Effector memory CD8-positive, alpha-beta T cell (primary cell): ENCODE measurements around the gene IFITM10.

ENCODE experiments used
- ATAC-seq: fragments of 150-1000 bp; cut with Tn5 transposase; replicated peaks from 2 replicates; pipeline ENCODE4 v1.10.0; 2021; ENCODE audit warnings: mild to moderate bottlenecking, moderate library complexity
- DNase-seq, 3 experiments: peaks; one replicate each; pipeline ENCODE4 v3.0.0; 2021
- H3K27ac Mint-ChIP-seq, 2 donors: one replicate each; pipeline ENCODE4 v1.8.0; 2022; ENCODE audit warnings: mild to moderate bottlenecking in 2 of 2, mixed read lengths in 2 of 2, moderate library complexity in 2 of 2
- H3K27me3 Mint-ChIP-seq, 2 donors: one replicate each; pipeline ENCODE4 v1.8.0; 2022; ENCODE audit warnings: mixed read lengths in 2 of 2
- H3K36me3 Mint-ChIP-seq: one replicate; pipeline ENCODE4 v1.8.0; 2022; ENCODE audit warnings: mild to moderate bottlenecking, moderate library complexity, mixed read lengths; ENCODE audit not compliant: insufficient read depth
- H3K4me1 Mint-ChIP-seq, 2 donors: one replicate each; pipeline ENCODE4 v1.8.0; 2022; ENCODE audit warnings: low read depth in 2 of 2, mixed read lengths in 2 of 2
- H3K4me3 Mint-ChIP-seq, 2 donors: one replicate each; pipeline ENCODE4 v1.8.0; 2022; ENCODE audit warnings: mild to moderate bottlenecking in 2 of 2, mixed read lengths in 2 of 2, moderate library complexity in 2 of 2
- H3K9me3 Mint-ChIP-seq, 2 donors: one replicate each; pipeline ENCODE4 v1.8.0; 2022; ENCODE audit warnings: mixed read lengths in 2 of 2

IFITM10 gene

GRCh38 chr11:1782031-1782590 is 31.7 kb upstream of the IFITM10 start:
- no peak overlapping the region for H3K27ac Mint-ChIP-seq
- DNase-seq (no peak), ATAC-seq (no peak)
- peaks cover 17 to 18% of the 10 kb centered on the region in 2 donors for H3K4me1 Mint-ChIP-seq
- no peak overlapping the region for H3K4me3 Mint-ChIP-seq
- no peaks in the 10 kb centered on the region for H3K36me3 Mint-ChIP-seq
- no peaks in the 10 kb centered on the region for H3K9me3 Mint-ChIP-seq
- peaks cover 0 to 39% of the 10 kb centered on the region in 2 donors for H3K27me3 Mint-ChIP-seq

GRCh38 chr11:1781593-1781975 is 31.2 kb upstream of the IFITM10 start:
- ATAC-seq, result no peak
- Mint-ChIP-seq H3K36me3 (no peaks in the 10 kb centered on the region), H3K4me3 (no peak overlapping the region), H3K4me1 (peaks cover 17 to 18% of the 10 kb centered on the region in 2 donors), H3K27me3 (peaks cover 0 to 39% of the 10 kb centered on the region in 2 donors), H3K9me3 (no peaks in the 10 kb centered on the region), H3K27ac (no peak overlapping the region)
- no peak for DNase-seq

- Mint-ChIP-seq H3K4me3 (no peak overlapping the region), H3K27me3 (peaks cover 0 to 39% of the 10 kb centered on the region in 2 donors)
- ATAC-seq, result peak; percentile 31
These were observed 30.6 kb upstream of the IFITM10 start for GRCh38 chr11:1780700-1781592.

DNA sequence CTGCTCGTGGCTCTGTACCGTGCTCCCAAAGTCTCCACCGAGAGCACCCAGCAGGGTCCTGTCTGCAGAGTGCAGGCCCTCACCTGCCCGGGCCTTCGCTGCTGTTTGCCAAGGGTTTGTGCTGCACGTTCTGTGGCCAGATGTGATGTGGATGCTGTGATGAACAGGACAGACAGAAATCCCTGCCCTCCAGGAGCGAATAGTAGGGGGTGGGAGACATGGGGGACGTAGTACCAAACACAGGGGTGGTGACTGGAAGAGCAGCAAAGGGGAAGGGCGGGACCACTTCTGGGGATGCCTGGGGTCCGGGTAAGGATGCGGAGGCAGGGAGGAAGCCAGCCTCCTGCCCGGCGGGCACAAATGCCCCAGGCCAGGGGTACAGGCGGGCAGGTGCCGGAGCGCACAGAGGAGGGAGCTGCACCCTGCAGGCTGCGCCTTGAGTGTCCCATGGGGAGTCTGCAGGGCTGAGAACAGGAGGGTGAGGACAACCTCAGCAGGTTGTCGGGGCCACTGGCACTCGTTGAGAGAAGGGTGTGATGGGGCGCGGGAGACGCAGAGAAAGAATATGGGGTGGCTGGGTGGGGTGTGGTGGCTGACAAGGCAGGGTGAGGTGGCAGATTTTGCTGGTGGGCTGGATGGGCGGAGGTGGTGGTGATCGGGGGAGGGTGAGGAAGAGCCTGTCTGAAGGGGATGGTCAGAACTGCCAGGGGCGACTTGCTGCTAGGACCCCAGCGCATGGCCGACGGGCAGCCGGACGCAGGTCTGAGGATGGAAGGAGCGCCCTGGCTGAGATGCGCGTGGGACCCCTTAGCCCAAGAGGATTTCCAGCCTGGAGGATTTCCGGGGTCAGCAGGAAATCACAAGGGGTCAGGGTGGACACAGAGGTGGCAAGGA is 29.7 kb upstream of the IFITM10 start:
- Mint-ChIP-seq H3K27me3 (peaks cover 0 to 38% of the 10 kb centered on the region in 2 donors), H3K36me3 (no peaks in the 10 kb centered on the region), H3K27ac (peak overlapping the region; percentile 8 to 32), H3K4me1 (peaks cover 17 to 18% of the 10 kb centered on the region in 2 donors), H3K4me3 (no peak overlapping the region), H3K9me3 (no peaks in the 10 kb centered on the region)
- DNase-seq (no peak), ATAC-seq (no peak)

More at GRCh38 chr11:1780700-1781592, 30.6 kb upstream of the IFITM10 start:
- Mint-ChIP-seq H3K9me3 (no peaks in the 10 kb centered on the region), H3K27ac (peak overlapping the region in 1 of 2 donors; percentile 32), H3K36me3 (no peaks in the 10 kb centered on the region), H3K4me1 (peaks cover 17 to 18% of the 10 kb centered on the region in 2 donors)
- no peak for DNase-seq

GRCh38 chr11:1779034-1779805 is 28.8 kb upstream of the IFITM10 start:
- DNase-seq, result no peak
- Mint-ChIP-seq H3K27ac (no peak overlapping the region), H3K4me1 (peaks cover 16 to 17% of the 10 kb centered on the region in 2 donors), H3K9me3 (no peaks in the 10 kb centered on the region), H3K36me3 (no peaks in the 10 kb centered on the region), H3K4me3 (no peak overlapping the region), H3K27me3 (peaks cover 0 to 30% of the 10 kb centered on the region in 2 donors)
- ATAC-seq, result no peak

DNA sequence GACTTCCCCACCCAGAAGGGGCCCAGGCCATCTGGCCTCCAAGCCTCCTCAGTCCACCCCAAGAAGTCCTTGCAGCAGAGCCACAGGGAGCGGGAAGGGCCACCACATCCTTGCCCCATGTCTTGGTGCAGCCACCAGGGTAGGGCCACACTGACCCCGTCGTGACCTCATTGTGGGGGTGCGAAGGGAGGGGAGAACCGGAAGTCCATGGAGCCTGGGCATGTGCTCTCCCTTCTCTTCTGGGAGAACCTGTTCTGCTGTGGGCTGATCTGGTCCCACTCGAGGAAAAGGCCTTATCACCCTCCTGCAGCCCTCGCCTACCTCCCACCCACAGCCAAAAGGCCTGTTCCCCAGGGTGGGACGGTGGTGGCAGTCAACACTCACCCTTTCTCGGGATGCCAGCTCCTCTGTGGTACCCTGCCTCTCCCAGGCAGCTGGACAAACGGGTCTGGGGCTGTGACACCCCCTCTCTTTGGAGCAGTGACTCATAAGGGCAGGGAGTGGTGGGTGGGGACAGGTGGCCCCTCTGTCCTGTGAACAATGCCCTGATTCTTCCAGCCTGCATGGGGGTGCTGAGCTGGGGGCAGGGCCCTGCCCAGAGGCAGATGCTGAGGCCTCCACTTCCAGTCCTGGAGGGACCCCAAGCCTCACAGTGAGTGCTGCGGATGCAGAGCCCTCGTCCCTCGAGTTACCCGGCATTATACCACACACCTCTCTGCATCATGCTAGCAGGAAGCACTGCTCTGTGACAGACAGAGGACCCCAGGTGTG is 27.9 kb upstream of the IFITM10 start:
- H3K4me1 Mint-ChIP-seq, result peaks cover 21% of the 10 kb centered on the region in 2 donors
- peak overlapping the region in 1 of 2 donors; percentile 38 for H3K27ac Mint-ChIP-seq
- H3K4me3 Mint-ChIP-seq, result no peak overlapping the region
- DNase-seq, result no peak
- ATAC-seq, result no peak
- peaks cover 0 to 30% of the 10 kb centered on the region in 2 donors for H3K27me3 Mint-ChIP-seq
- H3K36me3 Mint-ChIP-seq, result peaks cover 3% of the 10 kb centered on the region
- no peaks in the 10 kb centered on the region for H3K9me3 Mint-ChIP-seq

DNA sequence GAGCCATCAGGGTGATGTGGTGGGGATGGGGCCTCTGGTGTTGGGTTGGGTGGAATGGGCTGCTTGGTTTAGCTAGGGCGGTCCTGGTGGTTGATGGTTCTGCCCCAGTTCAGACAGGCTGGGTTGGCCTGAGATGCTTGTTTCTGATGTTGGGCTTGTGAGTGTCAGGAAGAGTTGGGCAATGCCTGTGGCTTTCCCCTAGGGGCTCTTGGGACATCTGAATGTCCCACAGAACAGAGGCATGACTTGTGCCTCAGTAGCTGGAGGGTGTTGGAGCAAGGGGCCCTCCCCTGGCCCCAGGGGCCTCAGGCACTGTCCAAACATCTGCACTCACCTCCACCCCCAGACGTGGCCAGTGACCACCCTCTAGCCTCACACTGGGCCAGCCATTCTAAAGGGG is 27.3 kb upstream of the IFITM10 start:
- no peak for DNase-seq
- no peak overlapping the region for H3K4me3 Mint-ChIP-seq
- peak overlapping the region in 1 of 2 donors; percentile 38 for H3K27ac Mint-ChIP-seq
- H3K36me3 Mint-ChIP-seq, result peaks cover 3% of the 10 kb centered on the region
- ATAC-seq, result no peak
- peaks cover 0 to 30% of the 10 kb centered on the region in 2 donors for H3K27me3 Mint-ChIP-seq
- H3K9me3 Mint-ChIP-seq, result no peaks in the 10 kb centered on the region
- H3K4me1 Mint-ChIP-seq, result peaks cover 22 to 23% of the 10 kb centered on the region in 2 donors

- ATAC-seq (no peak), DNase-seq (no peak)
- Mint-ChIP-seq H3K27me3 (peaks cover 0 to 30% of the 10 kb centered on the region in 2 donors), H3K9me3 (no peaks in the 10 kb centered on the region), H3K36me3 (peaks cover 7% of the 10 kb centered on the region), H3K4me3 (peak overlapping the region in 1 of 2 donors; percentile 25), H3K27ac (peak overlapping the region in 1 of 2 donors; percentile 59), H3K4me1 (peaks cover 25% of the 10 kb centered on the region in 2 donors)
These were observed 26.7 kb upstream of the IFITM10 start for GRCh38 chr11:1776944-1777715.

GRCh38 chr11:1776331-1776851 is 26.0 kb upstream of the IFITM10 start:
- no peak overlapping the region for H3K4me3 Mint-ChIP-seq
- H3K4me1 Mint-ChIP-seq, result peaks cover 30% of the 10 kb centered on the region in 2 donors
- no peak overlapping the region for H3K27ac Mint-ChIP-seq
- no peak for DNase-seq
- no peak for ATAC-seq
- H3K27me3 Mint-ChIP-seq, result peaks cover 0 to 28% of the 10 kb centered on the region in 2 donors
- H3K36me3 Mint-ChIP-seq, result peaks cover 11% of the 10 kb centered on the region
- no peaks in the 10 kb centered on the region for H3K9me3 Mint-ChIP-seq

- Mint-ChIP-seq H3K4me1 (peaks cover 20 to 31% of the 10 kb centered on the region in 2 donors), H3K27ac (peak overlapping the region in 1 of 2 donors; percentile 67), H3K27me3 (peaks cover 0 to 13% of the 10 kb centered on the region in 2 donors), H3K36me3 (peaks cover 11% of the 10 kb centered on the region), H3K9me3 (no peaks in the 10 kb centered on the region), H3K4me3 (no peak overlapping the region)
- no peak for DNase-seq
- no peak for ATAC-seq
These were observed 24.5 kb upstream of the IFITM10 start for GRCh38 chr11:1774886-1775285.

- Mint-ChIP-seq H3K27me3 (peaks cover 0 to 5% of the 10 kb centered on the region in 2 donors), H3K9me3 (no peaks in the 10 kb centered on the region), H3K36me3 (peaks cover 11% of the 10 kb centered on the region), H3K4me3 (peak overlapping the region; percentile 24 to 51), H3K27ac (peak overlapping the region; percentile 67 to 78), H3K4me1 (peaks cover 19 to 29% of the 10 kb centered on the region in 2 donors)
- ATAC-seq, result no peak
- DNase-seq, result no peak
These were observed 23.7 kb upstream of the IFITM10 start for GRCh38 chr11:1773994-1774550.
